HepG2 (cell line): ENCODE results near the gene CNKSR3. TPM values are rescaled to one million over a fixed set of nuclear protein-coding genes. Genes with fewer than 3 reads are reported as not detected.

Source experiments
- CERS6 ChIP-seq: sonication (generic); formaldehyde crosslinking; IDR thresholded peaks from 2 replicates; pipeline ENCODE4 v1.5.0; 2020; ENCODE audit warnings: missing genetic modification reagents
- JUN ChIP-seq: sonication (generic); formaldehyde crosslinking; IDR thresholded peaks from 2 replicates; pipeline ENCODE4 v1.4.0; 2020; ENCODE audit warnings: mild to moderate bottlenecking, missing genetic modification reagents
- MAF1 ChIP-seq: sonication (generic); formaldehyde crosslinking; IDR thresholded peaks from 2 replicates; pipeline ENCODE4 v1.5.0; 2020; ENCODE audit warnings: missing genetic modification reagents, borderline replicate concordance
- MAZ ChIP-seq, 2 experiments: sonication (generic) in 1 of 2; formaldehyde crosslinking in 1 of 2; IDR thresholded peaks; 2 replicates each; pipeline versions ENCODE4 v1.5.0 to v1.6.1; 2012 to 2020; ENCODE audit warnings: low read depth in 2 of 2, mild to moderate bottlenecking in 2 of 2, borderline replicate concordance in 1 of 2, improper control_type of control experiment in 1 of 2, low read length in 1 of 2, missing genetic modification reagents in 1 of 2, moderate library complexity in 1 of 2
- REST ChIP-seq, 2 experiments: IDR thresholded peaks; 2 replicates each; pipeline ENCODE4 v1.6.1; 2011 to 2012; ENCODE audit warnings: low read length in 2 of 2, borderline replicate concordance in 1 of 2, low read depth in 1 of 2, mild to moderate bottlenecking in 1 of 2, moderate library complexity in 1 of 2
- ZFX ChIP-seq: sonication (generic); formaldehyde crosslinking; IDR thresholded peaks from 2 replicates; pipeline ENCODE4 v1.4.0; 2020; ENCODE audit warnings: mild to moderate bottlenecking, low read depth, missing genetic modification reagents, moderate library complexity
- ZNF335 ChIP-seq: sonication (generic); formaldehyde crosslinking; IDR thresholded peaks from 2 replicates; pipeline ENCODE4 v1.4.0; 2020; ENCODE audit warnings: missing genetic modification reagents
- ZNF577 ChIP-seq: sonication (generic); formaldehyde crosslinking; IDR thresholded peaks from 2 replicates; pipeline ENCODE4 v1.4.0; 2020; ENCODE audit warnings: mild to moderate bottlenecking, low read depth, missing genetic modification reagents, borderline replicate concordance
- ZNF580 ChIP-seq: IDR thresholded peaks from 2 replicates; pipeline ENCODE4 v1.6.1; 2016; ENCODE audit warnings: low read depth, borderline replicate concordance
- ZNF749 ChIP-seq: sonication (generic); formaldehyde crosslinking; IDR thresholded peaks from 2 replicates; pipeline ENCODE4 v1.8.0; 2022; ENCODE audit warnings: mild to moderate bottlenecking, missing genetic modification reagents, moderate library complexity, borderline replicate concordance
- polyA plus RNA-seq, 8 experiments: library from polyadenylated mRNA; depleted of rRNA in 3 of 8; stranded (reverse) in 7 of 8; unstranded in 1 of 8; fragments of >200 nt; fragmentation: Illumina TruSeq in 4 of 8; extraction: Trizol in 4 of 8; gene quantifications; 2 replicates each; pipeline versions ENCODE4 v1.2.1 to v1.2.3, GENCODE V29; 2011 to 2016; ENCODE audit warnings: low read depth in 4 of 8, missing spikeins in 1 of 8, mixed read lengths in 1 of 8; ENCODE audit not compliant: insufficient read depth in 1 of 8
- total RNA-seq, 5 experiments: library from RNA; depleted of rRNA; stranded (reverse); fragments of >200 nt; fragmentation: Illumina TruSeq; extraction: Trizol; gene quantifications; 2 replicates each; pipeline ENCODE4 v1.2.3, GENCODE V29; 2016; ENCODE audit warnings: low read depth in 1 of 5

Gene CNKSR3
- total and polyA plus RNA-seq, 2 of the 13 experiments (the other 11 are each of a cell fraction or from before 2014, with no cell fraction given) = 9.2 to 38.6 TPM

GRCh38 chr6:154543628-154544027 lies 33.1 kb upstream of the CNKSR3 start (continued):
- no peak for TF ChIP-seq REST (IDR thresholded peaks at IDR 0.05; ENCODE audit: borderline replicate concordance in 1 of 2, low read depth in 1 of 2, low read length in 2 of 2)
- no peak for TF ChIP-seq ZFX (CRISPR knock-in tag)
- TF ChIP-seq CERS6 (CRISPR knock-in tag) = no peak
- TF ChIP-seq ZNF749 = no peak
- no peak for TF ChIP-seq MAZ (IDR thresholded peaks at IDR 0.05; ENCODE audit: borderline replicate concordance, low read depth, low read length)
- TF ChIP-seq MAZ (CRISPR knock-in tag; IDR thresholded peaks at IDR 0.05; ENCODE audit: low read depth) = no peak
- TF ChIP-seq JUN (CRISPR knock-in tag) = no peak
- no peak for TF ChIP-seq ZNF580 (CRISPR knock-in tag)
- no peak for TF ChIP-seq MAF1 (CRISPR knock-in tag)
- no peak for TF ChIP-seq ZNF335 (CRISPR knock-in tag)
- no peak for TF ChIP-seq ZNF577 (CRISPR knock-in tag)
